HCEC 1CT (cell line): ENCODE data around the gene KBTBD12.
"Not testable (repeated sequence)": the region's sequence is repeated elsewhere in the genome, so short reads cannot be mapped to it uniquely, and the experiment has no call there.

ENCODE experiments used
- DNase-seq: peaks from one replicate; pipeline ENCODE4 v3.0.0-alpha.2; 2017

KBTBD12 gene

DNA sequence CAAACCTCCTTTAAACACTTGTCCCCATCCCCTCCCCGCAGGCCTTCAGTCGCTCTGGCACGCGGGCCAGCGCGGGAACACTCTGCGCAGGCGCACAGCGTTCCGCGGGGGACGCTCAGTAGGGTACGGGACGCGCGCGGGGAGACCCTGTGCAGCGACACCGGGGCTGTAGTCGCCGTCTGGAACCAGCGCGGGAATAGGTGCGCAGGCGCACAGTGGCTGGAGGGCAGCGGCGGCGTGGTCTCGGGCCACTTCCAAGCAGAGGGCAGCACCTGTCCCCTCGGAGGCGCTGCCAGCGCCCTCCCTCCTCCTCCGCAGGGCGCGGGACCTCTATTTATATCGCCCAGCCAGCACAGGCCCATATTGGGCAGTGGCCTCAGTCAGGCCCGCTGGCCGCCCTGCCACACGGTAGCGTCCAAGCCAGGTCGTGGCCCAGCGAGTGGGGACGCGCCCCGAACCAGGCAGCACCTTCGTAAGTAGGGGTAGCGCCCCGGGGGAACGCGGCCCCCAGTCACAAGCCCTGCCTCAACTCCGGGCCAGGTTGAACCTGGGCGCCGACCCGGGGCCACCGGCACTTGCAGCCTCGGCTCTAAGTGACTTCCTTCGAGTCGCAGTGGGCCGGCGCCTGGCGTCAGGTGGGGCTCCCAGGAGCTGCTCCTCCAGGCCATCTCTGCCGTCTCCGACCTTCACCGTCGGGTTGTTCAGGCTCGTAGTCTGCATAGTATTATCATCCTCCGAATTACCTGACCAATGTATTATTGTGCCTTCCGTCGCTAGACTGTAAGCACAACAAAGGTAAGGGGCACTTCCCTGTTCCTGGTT is at the start of gene KBTBD12:
KBTBD12 (plus strand) TSS at position 118 of the 822 bp plus-strand sequence. CDS start 7,830 bp downstream, outside the sequence.
- DNase-seq: no peak

GRCh38 chr3:127865941-127866340 is 49.1 kb upstream of the KBTBD12 start:
- peak; percentile 75 for DNase-seq

GRCh38 chr3:127867412-127867811 is 47.6 kb upstream of the KBTBD12 start:
- DNase-seq: no peak

DNA sequence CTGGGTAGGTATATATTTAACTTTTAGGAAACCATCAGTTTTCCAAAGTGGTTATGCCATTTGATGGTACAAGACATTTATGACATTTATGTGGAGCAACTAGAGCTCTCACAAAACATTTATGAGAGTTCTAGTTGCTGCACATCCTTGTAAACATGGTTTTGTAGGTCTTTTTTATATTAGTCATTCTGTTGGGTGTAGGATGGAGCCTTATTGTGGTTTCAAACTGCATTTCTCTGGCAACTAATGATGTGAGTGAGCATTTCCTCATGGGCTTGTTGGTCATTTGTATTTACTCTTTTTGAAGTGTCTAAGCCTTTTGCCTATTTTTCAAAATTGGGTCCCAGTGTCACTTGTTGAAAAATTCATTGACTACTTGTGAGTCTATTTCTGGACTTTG is 47.0 kb upstream of the KBTBD12 start:
- peak; percentile 67 for DNase-seq

DNA sequence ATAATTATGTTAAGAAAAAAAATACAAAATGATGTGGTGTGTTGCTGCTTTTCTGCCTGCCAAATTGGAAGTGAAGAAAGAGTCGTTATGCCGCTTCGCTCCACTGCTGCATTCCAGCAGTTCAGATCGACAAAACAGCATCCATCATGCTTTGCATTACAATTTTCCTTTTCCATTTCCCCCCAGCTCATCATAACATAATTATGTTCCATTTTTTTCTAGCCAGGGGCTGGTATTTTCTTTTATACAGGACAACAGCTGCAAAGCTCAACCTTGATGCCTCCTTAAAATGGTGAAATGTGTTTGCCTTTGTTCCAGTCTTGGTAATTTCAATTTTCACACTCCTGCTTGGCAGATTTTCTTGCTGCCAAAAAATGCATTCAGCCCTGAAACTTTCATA is 44.9 kb upstream of the KBTBD12 start:
- DNase-seq: no peak

DNA sequence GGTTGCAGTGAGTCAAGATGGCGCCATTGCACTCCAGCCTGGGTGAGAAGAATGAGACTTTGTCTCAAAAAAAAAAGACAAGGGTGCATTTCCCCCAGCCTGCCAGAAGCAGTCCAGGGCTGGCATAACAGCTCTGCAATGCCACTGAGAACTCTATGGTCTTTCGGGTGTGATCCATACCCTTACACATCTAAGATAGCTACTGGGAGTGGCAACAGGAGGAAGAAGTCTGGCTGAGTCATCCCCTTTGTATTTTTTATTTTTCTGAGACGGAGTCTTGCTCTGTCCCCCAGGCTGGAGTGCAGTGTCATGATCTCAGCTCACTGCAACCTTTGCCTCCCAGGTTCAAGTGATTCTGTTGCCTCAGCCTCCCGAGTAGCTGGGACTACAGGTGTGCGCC is 40.9 kb upstream of the KBTBD12 start:
- not testable (repeated sequence) for DNase-seq

DNA sequence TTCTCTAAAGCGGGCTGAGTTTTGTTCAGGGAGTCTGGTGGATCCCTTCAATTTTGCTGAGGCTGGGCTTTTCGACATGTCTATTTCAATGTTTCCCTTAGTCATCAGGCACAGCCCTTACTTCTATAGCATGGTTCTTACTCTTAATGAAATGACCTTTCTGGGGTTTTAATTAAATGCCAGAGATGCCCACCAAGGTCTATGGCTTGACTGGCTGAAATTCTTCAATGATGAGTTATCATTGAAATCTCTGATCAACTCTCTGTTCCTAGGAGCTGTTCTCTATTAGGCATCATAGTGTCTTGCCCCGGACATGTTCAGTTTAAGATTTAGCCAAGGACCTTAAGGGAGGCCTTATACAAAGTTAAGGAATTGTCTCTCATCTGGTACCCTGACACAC is 33.4 kb upstream of the KBTBD12 start:
- no peak for DNase-seq

DNA sequence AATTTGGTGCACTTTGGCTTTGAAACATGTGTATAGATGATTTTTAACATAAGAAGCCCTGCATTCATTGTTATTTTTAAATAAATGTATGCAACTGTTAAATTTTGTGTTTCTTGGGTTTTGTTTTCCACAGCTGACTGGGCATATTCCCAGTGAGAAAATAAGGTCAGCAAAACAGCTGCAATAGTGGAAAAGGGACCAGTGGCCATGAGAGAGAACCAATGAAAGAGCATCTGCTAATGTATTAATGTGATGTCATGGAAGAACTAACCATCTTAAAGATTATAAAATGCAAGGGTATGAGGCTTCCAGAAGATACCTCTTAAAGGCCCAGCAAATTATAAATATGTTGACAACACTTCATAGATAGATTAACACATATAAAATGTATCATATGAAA is 31.0 kb upstream of the KBTBD12 start:
- no peak for DNase-seq

DNA sequence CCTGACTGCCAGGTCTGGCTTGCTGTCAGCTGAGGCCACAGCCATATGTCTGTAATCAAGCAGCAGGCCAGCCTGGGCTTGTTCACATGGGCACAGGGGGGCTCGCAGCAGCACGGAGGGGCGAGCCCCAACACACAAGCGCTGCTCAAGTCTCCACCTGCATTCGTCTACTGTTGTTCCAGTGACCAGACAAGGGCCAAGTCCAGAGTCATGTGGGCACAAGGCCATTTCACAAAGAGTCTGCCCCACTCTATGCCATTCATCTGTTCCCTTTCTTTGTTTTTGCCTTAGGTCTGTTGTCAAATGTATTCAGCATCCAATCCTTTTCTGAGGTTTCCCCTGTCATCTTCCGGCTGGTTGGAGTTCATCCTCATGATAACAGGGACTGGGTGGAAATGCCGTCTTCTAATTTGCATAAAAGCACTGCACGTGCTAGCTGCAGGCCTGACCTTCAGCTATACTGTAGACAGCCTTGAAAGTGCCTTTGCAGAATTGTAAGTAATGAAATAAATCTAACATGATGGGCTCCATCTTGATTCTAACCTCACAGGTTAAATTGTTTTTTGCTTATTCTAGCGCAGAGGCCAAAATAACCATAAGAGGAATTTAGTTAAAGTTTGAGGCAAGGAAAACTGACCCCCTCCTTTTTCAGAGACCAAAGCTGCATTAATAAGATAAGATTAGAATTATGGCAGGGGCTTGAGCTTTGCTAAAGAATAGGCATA is 28.6 kb upstream of the KBTBD12 start:
- DNase-seq: no peak

DNA sequence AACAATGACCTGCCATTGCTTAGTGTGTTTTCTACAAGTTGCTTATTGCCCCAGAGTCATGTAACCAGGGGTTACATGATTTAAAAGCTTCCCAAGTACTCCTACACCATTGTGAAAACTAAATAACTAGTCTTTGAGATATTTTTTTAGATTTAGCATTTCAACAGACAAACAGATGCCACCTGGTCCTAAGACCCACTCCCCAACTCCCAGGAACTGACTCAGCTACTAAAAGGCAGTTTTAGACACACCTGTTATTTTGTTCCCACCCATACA is 28.1 kb upstream of the KBTBD12 start:
- DNase-seq: no peak

- DNase-seq: peak; percentile 59
Measured at GRCh38 chr3:127887321-127887720, 27.7 kb upstream of the KBTBD12 start.

GRCh38 chr3:127888156-127888555 is 26.9 kb upstream of the KBTBD12 start:
- DNase-seq: peak; percentile 23

GRCh38 chr3:127888564-127889107 is 26.4 kb upstream of the KBTBD12 start:
- no peak for DNase-seq

- DNase-seq: peak; percentile 87
Measured at GRCh38 chr3:127889461-127889863, 25.6 kb upstream of the KBTBD12 start.

GRCh38 chr3:127889976-127890650 is 24.9 kb upstream of the KBTBD12 start:
- peak; percentile 5 for DNase-seq

- DNase-seq: peak; percentile 79
Measured at GRCh38 chr3:127890651-127891290, 24.3 kb upstream of the KBTBD12 start.

DNA sequence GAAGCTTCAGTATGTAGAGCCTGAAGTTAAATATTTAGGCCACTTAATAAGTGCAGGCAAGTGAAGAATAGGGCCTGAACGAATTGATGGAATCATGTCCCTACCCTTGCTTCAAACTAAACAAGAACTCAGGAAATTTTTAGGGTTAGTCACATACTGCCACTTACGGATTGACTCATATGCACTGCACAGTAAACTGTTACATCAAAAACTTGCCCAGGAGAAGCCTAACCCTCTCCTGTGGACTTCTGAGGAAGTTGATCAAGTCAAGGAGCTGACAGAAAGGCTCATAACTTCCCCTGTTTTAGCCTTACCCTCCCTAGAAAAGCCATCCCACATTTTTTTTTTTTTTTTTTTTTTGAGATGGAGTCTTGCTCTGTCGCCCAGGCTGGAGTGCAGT is 20.6 kb upstream of the KBTBD12 start:
- DNase-seq: peak; percentile 60

GRCh38 chr3:127899200-127899599 is 15.8 kb upstream of the KBTBD12 start:
- DNase-seq: no peak

DNA sequence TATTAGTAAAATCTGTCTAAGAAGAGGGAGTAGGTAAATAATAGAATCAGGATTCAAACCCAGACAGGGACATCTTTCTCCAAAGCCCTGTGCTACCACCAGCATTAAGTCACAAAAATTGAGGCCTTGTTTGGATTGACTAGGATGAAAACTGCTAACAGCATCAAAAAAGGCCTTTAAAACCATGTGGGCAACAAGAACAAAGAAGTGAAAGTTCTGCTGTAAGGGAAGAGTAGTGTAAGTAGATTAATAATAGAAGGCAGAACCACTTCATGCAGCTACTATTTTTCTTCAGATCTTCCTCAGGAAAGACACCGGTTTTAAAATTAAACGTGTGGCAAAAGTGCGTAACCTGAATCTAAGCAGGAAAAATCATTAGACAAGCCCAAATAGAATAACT is 15.3 kb upstream of the KBTBD12 start:
- no peak for DNase-seq

DNA sequence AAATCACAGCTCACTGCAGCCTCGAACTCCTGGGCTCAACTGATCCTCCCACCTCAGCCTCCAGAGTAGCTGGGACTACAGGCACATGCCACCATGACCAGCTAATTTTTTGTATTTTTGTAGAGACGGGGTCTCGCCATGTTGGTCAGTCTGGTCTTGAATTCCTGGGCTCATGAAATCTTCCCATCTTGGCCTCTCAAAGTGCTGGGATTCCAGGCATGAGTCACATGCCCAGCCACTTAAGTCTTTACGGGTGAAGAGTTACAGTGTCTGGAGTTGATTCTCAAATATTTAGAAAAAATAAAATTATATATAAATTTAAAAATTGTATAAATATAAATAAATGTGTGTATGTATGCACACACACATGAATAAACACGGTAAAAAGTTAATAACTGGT is 14.5 kb upstream of the KBTBD12 start:
- peak; percentile 17 for DNase-seq

GRCh38 chr3:127902486-127902885 is 12.5 kb upstream of the KBTBD12 start:
- no peak for DNase-seq

DNA sequence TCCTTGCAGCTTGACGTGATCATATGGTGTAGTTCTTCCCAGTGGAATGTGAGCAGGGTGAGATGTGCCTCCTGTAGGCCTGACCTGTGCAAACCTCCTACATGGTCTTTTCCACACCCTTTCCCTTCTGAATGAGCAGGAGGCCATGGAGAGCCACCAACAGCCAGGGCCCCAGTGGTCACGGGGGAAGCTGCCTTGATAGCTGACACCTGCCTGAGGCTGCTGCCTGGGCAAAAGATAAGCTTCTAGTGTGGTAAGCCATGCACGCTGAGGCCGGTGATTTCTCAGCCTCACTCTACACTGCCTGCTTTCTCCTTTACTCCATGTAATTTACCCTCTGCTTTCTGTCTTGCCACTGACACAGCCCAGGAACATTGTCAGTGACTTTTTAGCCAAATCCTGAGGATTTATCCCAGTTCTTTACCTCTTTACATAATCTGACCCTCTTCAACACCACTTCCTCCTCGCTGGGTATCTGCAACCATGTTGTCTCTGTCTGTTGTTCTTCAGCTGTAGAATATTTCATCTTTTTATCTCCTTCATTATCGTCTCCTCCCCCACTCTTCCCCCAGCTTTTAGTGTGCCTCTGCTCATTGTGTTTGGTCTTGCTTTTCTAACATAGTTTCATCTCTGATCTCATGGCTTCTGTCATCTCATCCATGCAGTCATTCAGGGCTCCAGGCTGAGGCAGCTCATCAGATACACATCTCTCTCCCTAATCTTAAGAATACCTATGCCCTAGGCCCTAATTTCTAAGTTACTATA is 11.2 kb upstream of the KBTBD12 start:
- DNase-seq: no peak
